GM23338 (cell line): ENCODE results near the gene NPL. TPM values are rescaled to one million over a fixed set of nuclear protein-coding genes. Genes with fewer than 3 reads are reported as not detected.

Experiments
- ATAC-seq: fragments of 200-7000 bp; cut with Tn5 transposase; 3 replicates; pipeline ENCODE4 v1.9.1; 2020
- DNase-seq: peaks from one replicate; pipeline ENCODE4 v3.0.0-alpha.2; 2015; ENCODE audit warnings: low spot score
- H2AFZ ChIP-seq: fragments of 200-600 bp; sonication (generic); 2 replicates; pipeline ENCODE4 v1.8.0; 2016; ENCODE audit warnings: antibody characterized with exemption, mild to moderate bottlenecking, moderate library complexity
- H3F3A ChIP-seq: fragments of 200-600 bp; sonication (generic); replicated peaks from 2 replicates; pipeline ENCODE4 v1.8.0; 2017; ENCODE audit warnings: antibody characterized with exemption, mixed run types, low read depth
- H3K27ac ChIP-seq: fragments of 200-600 bp; sonication (generic); 2 replicates; pipeline ENCODE4 v1.6.1; 2016; ENCODE audit warnings: low read depth
- H3K27me3 ChIP-seq: fragments of 200-600 bp; sonication (generic); 2 replicates; pipeline ENCODE4 v1.8.0; 2016; ENCODE audit warnings: mild to moderate bottlenecking, mixed run types, moderate library complexity; ENCODE audit not compliant: insufficient read depth
- H3K36me3 ChIP-seq: fragments of 200-600 bp; sonication (generic); 2 replicates; pipeline ENCODE4 v1.8.0; 2016; ENCODE audit warnings: mild to moderate bottlenecking; ENCODE audit not compliant: insufficient read depth
- H3K4me1 ChIP-seq: fragments of 200-600 bp; sonication (generic); 2 replicates; pipeline ENCODE4 v1.8.0; 2016; ENCODE audit warnings: mild to moderate bottlenecking, moderate library complexity; ENCODE audit not compliant: insufficient read depth
- H3K4me2 ChIP-seq: fragments of 200-600 bp; sonication (generic); 2 replicates; pipeline ENCODE4 v1.7.1; 2017; ENCODE audit warnings: mixed run types
- H3K4me3 ChIP-seq: fragments of 200-600 bp; sonication (generic); 2 replicates; pipeline ENCODE4 v1.6.1; 2016; ENCODE audit warnings: mixed run types
- H3K79me2 ChIP-seq: fragments of 200-600 bp; sonication (generic); replicated peaks from 2 replicates; pipeline ENCODE4 v1.8.0; 2017; ENCODE audit warnings: mild to moderate bottlenecking; ENCODE audit not compliant: insufficient read depth
- H3K9me2 ChIP-seq: fragments of 200-600 bp; sonication (generic); 2 replicates; pipeline ENCODE4 v1.8.0; 2017; ENCODE audit not compliant: insufficient read depth
- H4K20me1 ChIP-seq: fragments of 200-600 bp; sonication (generic); replicated peaks from 2 replicates; pipeline ENCODE4 v1.8.0; 2017; ENCODE audit warnings: mild to moderate bottlenecking; ENCODE audit not compliant: insufficient read depth
- H3K27ac Mint-ChIP-seq: 2 replicates; pipeline ENCODE4 v1.8.0; 2020; ENCODE audit warnings: inconsistent platforms, mild to moderate bottlenecking, moderate library complexity, mixed read lengths
- H3K27me3 Mint-ChIP-seq: 3 replicates; pipeline ENCODE4 v1.8.0; 2022; ENCODE audit warnings: low read depth, mild to moderate bottlenecking, moderate library complexity, mixed read lengths, inconsistent platforms; ENCODE audit not compliant: insufficient read depth, poor library complexity
- H3K36me3 Mint-ChIP-seq: 3 replicates; pipeline ENCODE4 v1.8.0; 2021; ENCODE audit warnings: low read depth, mild to moderate bottlenecking, inconsistent platforms, moderate library complexity, mixed read lengths
- H3K4me1 Mint-ChIP-seq: 3 replicates; pipeline ENCODE4 v1.8.0; 2020; ENCODE audit warnings: mild to moderate bottlenecking, inconsistent platforms, mixed read lengths
- H3K4me3 Mint-ChIP-seq: 3 replicates; pipeline ENCODE4 v1.8.0; 2021; ENCODE audit warnings: moderate library complexity, mild to moderate bottlenecking, inconsistent platforms, mixed read lengths
- H3K9me3 Mint-ChIP-seq: 3 replicates; pipeline ENCODE4 v1.8.0; 2020; ENCODE audit warnings: moderate library complexity, mild to moderate bottlenecking, inconsistent platforms, mixed read lengths
- CREB1 ChIP-seq: fragments of 250-450 bp; sonication (Bioruptor Pico); IDR thresholded peaks from 2 replicates; pipeline ENCODE4 v1.5.0; 2020; ENCODE audit warnings: low read depth, mild to moderate bottlenecking, moderate library complexity
- EZH2 ChIP-seq: fragments of 200-600 bp; sonication (generic); IDR thresholded peaks from one replicate; pipeline ENCODE4 v1.8.0; 2017; ENCODE audit warnings: antibody characterized with exemption, mild to moderate bottlenecking, low read depth; ENCODE audit not compliant: unreplicated experiment
- EZH2phosphoT487 ChIP-seq: fragments of 200-600 bp; sonication (generic); IDR thresholded peaks from one replicate; pipeline ENCODE4 v1.8.1; 2018; ENCODE audit warnings: antibody characterized with exemption; ENCODE audit not compliant: unreplicated experiment
- JUNB ChIP-seq: IDR thresholded peaks from one replicate; pipeline ENCODE4 v1.6.1; 2016; ENCODE audit warnings: antibody characterized with exemption; ENCODE audit not compliant: unreplicated experiment
- NANOG ChIP-seq: IDR thresholded peaks from 2 replicates; pipeline ENCODE4 v1.6.1; 2016; ENCODE audit warnings: antibody characterized with exemption, borderline replicate concordance
- POLR2AphosphoS5 ChIP-seq: IDR thresholded peaks from 2 replicates; pipeline ENCODE4 v1.6.1; 2016; ENCODE audit warnings: antibody characterized with exemption, low read depth
- STAT1 ChIP-seq: IDR thresholded peaks from one replicate; pipeline ENCODE4 v1.6.1; 2016; ENCODE audit warnings: antibody characterized with exemption; ENCODE audit not compliant: unreplicated experiment
- ZNF114 ChIP-seq: fragments of 250-450 bp; sonication (Bioruptor Pico); IDR thresholded peaks from 2 replicates; pipeline ENCODE4 v1.5.0; 2020; ENCODE audit warnings: mild to moderate bottlenecking, moderate library complexity
- ZNF331 ChIP-seq: fragments of 250-450 bp; sonication (Bioruptor Pico); IDR thresholded peaks from 2 replicates; pipeline ENCODE4 v1.5.0; 2020; ENCODE audit warnings: low read depth, mild to moderate bottlenecking, moderate library complexity
- polyA plus RNA-seq: library from polyadenylated mRNA; unstranded; fragments of >200 nt; fragmentation: Nextera tagmentation; extraction: Ambion mirVana; gene quantifications from 2 replicates; pipeline ENCODE4 v1.2.1, GENCODE V29; 2016
- total RNA-seq: library from RNA; depleted of rRNA; stranded (reverse); fragments of >200 nt; shearing (Covaris generic); gene quantifications from 2 replicates; pipeline ENCODE4 v1.2.3, GENCODE V29; 2014
- TF ChIP-seq, protein P1 (sequence below): IDR thresholded peaks from one replicate; pipeline ENCODE4 v1.6.1; 2018; ENCODE audit warnings: antibody characterized with exemption; ENCODE audit not compliant: unreplicated experiment
- TF ChIP-seq, protein P2 (sequence below): fragments of 250-450 bp; sonication (Bioruptor Pico); IDR thresholded peaks from 2 replicates; pipeline ENCODE4 v1.5.0; 2020; ENCODE audit warnings: mild to moderate bottlenecking, moderate library complexity
- TF ChIP-seq, protein P3 (sequence below), 2 experiments: fragments of 200-600 bp in 1 of 2; sonication (generic) in 1 of 2; conservative IDR thresholded peaks; 2 replicates each; pipeline versions ENCODE4 v1.5.1 to v1.6.1; 2016 to 2017; ENCODE audit warnings: antibody characterized with exemption in 2 of 2, low read depth in 2 of 2, mild to moderate bottlenecking in 2 of 2, moderate library complexity in 1 of 2
- TF ChIP-seq, protein P4 (sequence below): IDR thresholded peaks from 2 replicates; pipeline ENCODE4 v1.6.1; 2016; ENCODE audit warnings: antibody characterized with exemption

NPL gene
- total and polyA plus RNA-seq, 2 experiments from 2014 or later = 2.4 to 2.8 TPM

DNA sequence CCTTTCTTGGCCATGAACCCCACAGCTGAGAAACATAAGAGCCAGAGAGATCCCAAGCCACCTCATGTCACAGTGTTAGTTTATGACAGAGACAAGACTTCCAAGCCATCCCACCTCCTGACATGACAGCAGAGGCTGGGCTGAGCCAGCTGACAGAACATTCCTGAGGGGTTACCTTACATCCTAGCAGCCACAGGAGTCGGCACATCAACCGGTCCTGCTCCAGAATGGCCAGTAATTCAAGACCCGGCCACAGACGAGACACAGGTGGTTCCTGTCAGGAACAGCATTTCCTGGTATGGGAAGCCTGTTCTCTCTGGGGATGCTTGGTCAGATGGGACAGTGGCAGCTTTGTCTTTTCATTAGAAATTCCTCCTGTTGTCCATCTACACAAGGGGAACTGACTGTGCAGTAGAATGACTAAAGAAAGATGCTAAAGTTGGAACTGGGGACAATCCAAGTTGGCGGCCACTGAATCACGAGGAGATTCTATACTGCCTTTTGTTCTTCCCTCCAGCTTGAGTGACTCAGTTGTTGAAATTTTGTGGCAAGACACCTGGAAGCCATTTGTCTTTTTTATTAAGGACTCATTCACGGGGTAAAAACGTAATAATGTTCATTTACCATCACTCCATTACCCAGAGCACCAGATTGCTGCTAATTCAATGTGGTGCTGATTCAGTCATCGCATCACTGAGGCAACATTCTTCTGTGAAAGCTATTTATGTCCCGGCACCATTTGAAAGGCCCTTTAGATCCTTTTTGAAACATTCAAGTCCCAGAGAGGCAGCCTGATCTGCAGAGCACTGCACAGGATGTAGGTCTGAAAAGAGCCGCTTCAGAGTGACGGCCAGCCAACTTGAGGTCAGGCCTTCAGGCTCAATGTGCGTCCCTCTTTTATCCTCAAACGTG lies 37.2 kb upstream of the NPL start:
- Mint-ChIP-seq H3K4me1 (peaks cover 3% of the 10 kb centered on the region; the same call in 2 of the 3 replicates), H3K36me3 (no peaks in the 10 kb centered on the region), H3K9me3 (no peaks in the 10 kb centered on the region), H3K27ac (no peak overlapping the region), H3K27me3 (no peaks in the 10 kb centered on the region), H3K4me3 (no peak overlapping the region)
- H4K20me1 ChIP-seq = no peaks in the 10 kb centered on the region
- ATAC-seq (peak; percentile 42), DNase-seq (no peak)
- no peak overlapping the region for H3K4me2 ChIP-seq
- H3K79me2 ChIP-seq = no peaks in the 10 kb centered on the region
- H3K27me3 ChIP-seq = no peaks in the 10 kb centered on the region
- no peaks in the 10 kb centered on the region for H3K4me1 ChIP-seq
- H3K36me3 ChIP-seq = no peaks in the 10 kb centered on the region
- no peaks in the 10 kb centered on the region for H3F3A ChIP-seq
- H3K9me2 ChIP-seq = no peaks in the 10 kb centered on the region
- H3K4me3 ChIP-seq = no peak overlapping the region
- peak overlapping the region; percentile 85 for H2AFZ ChIP-seq
- TF ChIP-seq, protein P1, sequence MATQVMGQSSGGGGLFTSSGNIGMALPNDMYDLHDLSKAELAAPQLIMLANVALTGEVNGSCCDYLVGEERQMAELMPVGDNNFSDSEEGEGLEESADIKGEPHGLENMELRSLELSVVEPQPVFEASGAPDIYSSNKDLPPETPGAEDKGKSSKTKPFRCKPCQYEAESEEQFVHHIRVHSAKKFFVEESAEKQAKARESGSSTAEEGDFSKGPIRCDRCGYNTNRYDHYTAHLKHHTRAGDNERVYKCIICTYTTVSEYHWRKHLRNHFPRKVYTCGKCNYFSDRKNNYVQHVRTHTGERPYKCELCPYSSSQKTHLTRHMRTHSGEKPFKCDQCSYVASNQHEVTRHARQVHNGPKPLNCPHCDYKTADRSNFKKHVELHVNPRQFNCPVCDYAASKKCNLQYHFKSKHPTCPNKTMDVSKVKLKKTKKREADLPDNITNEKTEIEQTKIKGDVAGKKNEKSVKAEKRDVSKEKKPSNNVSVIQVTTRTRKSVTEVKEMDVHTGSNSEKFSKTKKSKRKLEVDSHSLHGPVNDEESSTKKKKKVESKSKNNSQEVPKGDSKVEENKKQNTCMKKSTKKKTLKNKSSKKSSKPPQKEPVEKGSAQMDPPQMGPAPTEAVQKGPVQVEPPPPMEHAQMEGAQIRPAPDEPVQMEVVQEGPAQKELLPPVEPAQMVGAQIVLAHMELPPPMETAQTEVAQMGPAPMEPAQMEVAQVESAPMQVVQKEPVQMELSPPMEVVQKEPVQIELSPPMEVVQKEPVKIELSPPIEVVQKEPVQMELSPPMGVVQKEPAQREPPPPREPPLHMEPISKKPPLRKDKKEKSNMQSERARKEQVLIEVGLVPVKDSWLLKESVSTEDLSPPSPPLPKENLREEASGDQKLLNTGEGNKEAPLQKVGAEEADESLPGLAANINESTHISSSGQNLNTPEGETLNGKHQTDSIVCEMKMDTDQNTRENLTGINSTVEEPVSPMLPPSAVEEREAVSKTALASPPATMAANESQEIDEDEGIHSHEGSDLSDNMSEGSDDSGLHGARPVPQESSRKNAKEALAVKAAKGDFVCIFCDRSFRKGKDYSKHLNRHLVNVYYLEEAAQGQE = no peak
- TF ChIP-seq POLR2AphosphoS5 (no peak), ZNF114 (CRISPR knock-in tag) (no peak), STAT1 (no peak), NANOG (no peak), CREB1 (no peak), EZH2phosphoT487 (no peak), EZH2 (no peak), ZNF331 (no peak), JUNB (no peak)
- TF ChIP-seq, protein P2, sequence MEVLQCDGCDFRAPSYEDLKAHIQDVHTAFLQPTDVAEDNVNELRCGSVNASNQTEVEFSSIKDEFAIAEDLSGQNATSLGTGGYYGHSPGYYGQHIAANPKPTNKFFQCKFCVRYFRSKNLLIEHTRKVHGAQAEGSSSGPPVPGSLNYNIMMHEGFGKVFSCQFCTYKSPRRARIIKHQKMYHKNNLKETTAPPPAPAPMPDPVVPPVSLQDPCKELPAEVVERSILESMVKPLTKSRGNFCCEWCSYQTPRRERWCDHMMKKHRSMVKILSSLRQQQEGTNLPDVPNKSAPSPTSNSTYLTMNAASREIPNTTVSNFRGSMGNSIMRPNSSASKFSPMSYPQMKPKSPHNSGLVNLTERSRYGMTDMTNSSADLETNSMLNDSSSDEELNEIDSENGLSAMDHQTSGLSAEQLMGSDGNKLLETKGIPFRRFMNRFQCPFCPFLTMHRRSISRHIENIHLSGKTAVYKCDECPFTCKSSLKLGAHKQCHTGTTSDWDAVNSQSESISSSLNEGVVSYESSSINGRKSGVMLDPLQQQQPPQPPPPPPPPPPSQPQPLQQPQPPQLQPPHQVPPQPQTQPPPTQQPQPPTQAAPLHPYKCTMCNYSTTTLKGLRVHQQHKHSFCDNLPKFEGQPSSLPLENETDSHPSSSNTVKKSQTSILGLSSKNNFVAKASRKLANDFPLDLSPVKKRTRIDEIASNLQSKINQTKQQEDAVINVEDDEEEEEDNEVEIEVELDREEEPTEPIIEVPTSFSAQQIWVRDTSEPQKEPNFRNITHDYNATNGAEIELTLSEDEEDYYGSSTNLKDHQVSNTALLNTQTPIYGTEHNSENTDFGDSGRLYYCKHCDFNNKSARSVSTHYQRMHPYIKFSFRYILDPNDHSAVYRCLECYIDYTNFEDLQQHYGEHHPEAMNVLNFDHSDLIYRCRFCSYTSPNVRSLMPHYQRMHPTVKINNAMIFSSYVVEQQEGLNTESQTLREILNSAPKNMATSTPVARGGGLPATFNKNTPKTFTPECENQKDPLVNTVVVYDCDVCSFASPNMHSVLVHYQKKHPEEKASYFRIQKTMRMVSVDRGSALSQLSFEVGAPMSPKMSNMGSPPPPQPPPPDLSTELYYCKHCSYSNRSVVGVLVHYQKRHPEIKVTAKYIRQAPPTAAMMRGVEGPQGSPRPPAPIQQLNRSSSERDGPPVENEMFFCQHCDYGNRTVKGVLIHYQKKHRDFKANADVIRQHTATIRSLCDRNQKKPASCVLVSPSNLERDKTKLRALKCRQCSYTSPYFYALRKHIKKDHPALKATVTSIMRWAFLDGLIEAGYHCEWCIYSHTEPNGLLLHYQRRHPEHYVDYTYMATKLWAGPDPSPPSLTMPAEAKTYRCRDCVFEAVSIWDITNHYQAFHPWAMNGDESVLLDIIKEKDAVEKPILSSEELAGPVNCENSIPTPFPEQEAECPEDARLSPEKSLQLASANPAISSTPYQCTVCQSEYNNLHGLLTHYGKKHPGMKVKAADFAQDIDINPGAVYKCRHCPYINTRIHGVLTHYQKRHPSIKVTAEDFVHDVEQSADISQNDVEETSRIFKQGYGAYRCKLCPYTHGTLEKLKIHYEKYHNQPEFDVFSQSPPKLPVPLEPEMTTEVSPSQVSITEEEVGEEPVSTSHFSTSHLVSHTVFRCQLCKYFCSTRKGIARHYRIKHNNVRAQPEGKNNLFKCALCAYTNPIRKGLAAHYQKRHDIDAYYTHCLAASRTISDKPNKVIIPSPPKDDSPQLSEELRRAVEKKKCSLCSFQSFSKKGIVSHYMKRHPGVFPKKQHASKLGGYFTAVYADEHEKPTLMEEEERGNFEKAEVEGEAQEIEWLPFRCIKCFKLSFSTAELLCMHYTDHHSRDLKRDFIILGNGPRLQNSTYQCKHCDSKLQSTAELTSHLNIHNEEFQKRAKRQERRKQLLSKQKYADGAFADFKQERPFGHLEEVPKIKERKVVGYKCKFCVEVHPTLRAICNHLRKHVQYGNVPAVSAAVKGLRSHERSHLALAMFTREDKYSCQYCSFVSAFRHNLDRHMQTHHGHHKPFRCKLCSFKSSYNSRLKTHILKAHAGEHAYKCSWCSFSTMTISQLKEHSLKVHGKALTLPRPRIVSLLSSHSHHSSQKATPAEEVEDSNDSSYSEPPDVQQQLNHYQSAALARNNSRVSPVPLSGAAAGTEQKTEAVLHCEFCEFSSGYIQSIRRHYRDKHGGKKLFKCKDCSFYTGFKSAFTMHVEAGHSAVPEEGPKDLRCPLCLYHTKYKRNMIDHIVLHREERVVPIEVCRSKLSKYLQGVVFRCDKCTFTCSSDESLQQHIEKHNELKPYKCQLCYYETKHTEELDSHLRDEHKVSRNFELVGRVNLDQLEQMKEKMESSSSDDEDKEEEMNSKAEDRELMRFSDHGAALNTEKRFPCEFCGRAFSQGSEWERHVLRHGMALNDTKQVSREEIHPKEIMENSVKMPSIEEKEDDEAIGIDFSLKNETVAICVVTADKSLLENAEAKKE (CRISPR knock-in tag) = no peak
- TF ChIP-seq, protein P3, sequence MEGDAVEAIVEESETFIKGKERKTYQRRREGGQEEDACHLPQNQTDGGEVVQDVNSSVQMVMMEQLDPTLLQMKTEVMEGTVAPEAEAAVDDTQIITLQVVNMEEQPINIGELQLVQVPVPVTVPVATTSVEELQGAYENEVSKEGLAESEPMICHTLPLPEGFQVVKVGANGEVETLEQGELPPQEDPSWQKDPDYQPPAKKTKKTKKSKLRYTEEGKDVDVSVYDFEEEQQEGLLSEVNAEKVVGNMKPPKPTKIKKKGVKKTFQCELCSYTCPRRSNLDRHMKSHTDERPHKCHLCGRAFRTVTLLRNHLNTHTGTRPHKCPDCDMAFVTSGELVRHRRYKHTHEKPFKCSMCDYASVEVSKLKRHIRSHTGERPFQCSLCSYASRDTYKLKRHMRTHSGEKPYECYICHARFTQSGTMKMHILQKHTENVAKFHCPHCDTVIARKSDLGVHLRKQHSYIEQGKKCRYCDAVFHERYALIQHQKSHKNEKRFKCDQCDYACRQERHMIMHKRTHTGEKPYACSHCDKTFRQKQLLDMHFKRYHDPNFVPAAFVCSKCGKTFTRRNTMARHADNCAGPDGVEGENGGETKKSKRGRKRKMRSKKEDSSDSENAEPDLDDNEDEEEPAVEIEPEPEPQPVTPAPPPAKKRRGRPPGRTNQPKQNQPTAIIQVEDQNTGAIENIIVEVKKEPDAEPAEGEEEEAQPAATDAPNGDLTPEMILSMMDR (conservative IDR thresholded peaks at IDR 0.05; ENCODE audit: low read depth in 2 of 2) = no peak
- TF ChIP-seq, protein P4, sequence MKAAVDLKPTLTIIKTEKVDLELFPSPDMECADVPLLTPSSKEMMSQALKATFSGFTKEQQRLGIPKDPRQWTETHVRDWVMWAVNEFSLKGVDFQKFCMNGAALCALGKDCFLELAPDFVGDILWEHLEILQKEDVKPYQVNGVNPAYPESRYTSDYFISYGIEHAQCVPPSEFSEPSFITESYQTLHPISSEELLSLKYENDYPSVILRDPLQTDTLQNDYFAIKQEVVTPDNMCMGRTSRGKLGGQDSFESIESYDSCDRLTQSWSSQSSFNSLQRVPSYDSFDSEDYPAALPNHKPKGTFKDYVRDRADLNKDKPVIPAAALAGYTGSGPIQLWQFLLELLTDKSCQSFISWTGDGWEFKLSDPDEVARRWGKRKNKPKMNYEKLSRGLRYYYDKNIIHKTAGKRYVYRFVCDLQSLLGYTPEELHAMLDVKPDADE = no peak
- H3K27ac ChIP-seq = no peak overlapping the region
